ENCODE measurements around the gene VIT.
"Not testable (repeated sequence)": the region's sequence is repeated elsewhere in the genome, so short reads cannot be mapped to it uniquely, and the experiment has no call there.

VIT gene

GRCh38 chr2:36807223-36807886 is 110.8 kb downstream of the VIT start:
- DNase-seq (ENCODE audit: low spot score) = no peak

GRCh38 chr2:36808386-36809068 is 112.0 kb downstream of the VIT start:
- no peak for DNase-seq (ENCODE audit: low spot score)

- DNase-seq (ENCODE audit: low spot score) = no peak
These were observed 112.5 kb downstream of the VIT start for GRCh38 chr2:36809069-36809445.

- DNase-seq (ENCODE audit: low spot score) = no peak
These were observed 114.6 kb downstream of the VIT start for GRCh38 chr2:36811071-36811470.

- no peak for DNase-seq (ENCODE audit: low spot score)
These were observed 115.7 kb downstream of the VIT start for GRCh38 chr2:36812196-36812595.

GRCh38 chr2:36818542-36818941 is 122.0 kb downstream of the VIT start:
- DNase-seq (ENCODE audit: low spot score) = no peak

- no peak for DNase-seq (ENCODE audit: low spot score)
These were observed 122.7 kb downstream of the VIT start for GRCh38 chr2:36819095-36819711.

GRCh38 chr2:36820942-36821605 is 124.6 kb downstream of the VIT start:
- no peak for DNase-seq (ENCODE audit: low spot score)

- DNase-seq (ENCODE audit: low spot score) = no peak
These were observed 127.4 kb downstream of the VIT start for GRCh38 chr2:36823862-36824261.

GRCh38 chr2:36824273-36824672 is 127.8 kb downstream of the VIT start:
- DNase-seq (ENCODE audit: low spot score) = no peak

GRCh38 chr2:36824683-36825082 is 128.2 kb downstream of the VIT start:
- DNase-seq (ENCODE audit: low spot score) = not testable (repeated sequence)

- DNase-seq (ENCODE audit: low spot score) = no peak
These were observed 134.7 kb downstream of the VIT start for GRCh38 chr2:36831185-36831584.

GRCh38 chr2:36834203-36834602 is 137.7 kb downstream of the VIT start:
- no peak for DNase-seq (ENCODE audit: low spot score)

GRCh38 chr2:36834731-36835524 is 138.4 kb downstream of the VIT start:
- no peak for DNase-seq (ENCODE audit: low spot score)

- no peak for DNase-seq (ENCODE audit: low spot score)
These were observed 143.6 kb downstream of the VIT start for GRCh38 chr2:36839976-36840617.

GRCh38 chr2:36843838-36844237 is 147.3 kb downstream of the VIT start:
- DNase-seq (ENCODE audit: low spot score) = no peak

GRCh38 chr2:36849265-36849664 is 152.8 kb downstream of the VIT start:
- no peak for DNase-seq (ENCODE audit: low spot score)

GRCh38 chr2:36854241-36854640 is 157.7 kb downstream of the VIT start:
- no peak for DNase-seq (ENCODE audit: low spot score)

GRCh38 chr2:36855429-36855828 is 158.9 kb downstream of the VIT start:
- no peak for DNase-seq (ENCODE audit: low spot score)

GRCh38 chr2:36857713-36858112 is 161.2 kb downstream of the VIT start:
- no peak for DNase-seq (ENCODE audit: low spot score)

GRCh38 chr2:36858551-36859365 is 162.3 kb downstream of the VIT start:
- DNase-seq (ENCODE audit: low spot score) = no peak

Measured in hepatic stellate cell (primary cell).